Measurements from ENCODE around the gene ADCY7. TPM values are rescaled to one million over a fixed set of nuclear protein-coding genes. Genes with fewer than 3 reads are reported as not detected.

The ADCY7 gene
- total RNA-seq, 2 donors from 2014 or later, result 30.1 to 37.2 TPM

DNA sequence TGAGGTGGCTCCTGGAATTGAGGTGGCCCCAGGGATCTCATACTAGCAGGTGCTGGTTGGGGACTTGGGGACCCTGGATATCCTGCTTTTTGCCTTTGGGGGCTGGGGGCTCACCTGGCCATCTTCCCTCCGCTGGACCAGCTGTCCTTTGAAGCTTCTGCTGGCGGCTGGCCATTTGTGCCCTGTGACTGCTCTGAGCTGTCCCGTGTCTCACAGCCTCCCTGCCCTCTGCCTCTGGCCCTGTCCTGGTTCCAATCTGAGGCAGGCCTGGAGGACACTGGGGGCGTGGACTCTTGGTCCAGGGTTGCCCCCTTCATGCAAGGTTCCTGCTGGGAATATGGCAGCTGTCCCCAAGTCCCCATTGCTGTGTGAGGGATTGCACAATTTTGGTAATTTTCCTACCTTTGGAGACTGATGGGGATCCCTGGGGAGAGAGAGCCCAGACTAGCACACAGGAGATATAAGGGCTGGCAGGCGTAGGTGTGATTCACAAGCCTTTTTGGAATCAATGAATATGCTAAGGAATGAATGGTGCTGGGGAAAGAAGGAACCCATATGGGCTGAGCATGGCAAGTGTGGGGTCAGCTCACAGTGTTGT, 19.2 kb downstream of the ADCY7 start:
- H3K4me3 Mint-ChIP-seq, result no peak overlapping the region
- Histone ChIP-seq H3K27ac (ENCODE audit: low read depth, low read length) (no peak overlapping the region), H3K27me3 (ENCODE audit: control insufficient read depth, insufficient read depth, low read length, poor library complexity, severe bottlenecking) (no peaks in the 10 kb centered on the region), H3K9ac (ENCODE audit: extremely low read depth, low read length, poor library complexity, severe bottlenecking) (no peak overlapping the region), H3K4me1 (ENCODE audit: control insufficient read depth, insufficient read depth, low read length) (no peaks in the 10 kb centered on the region), H3K9me3 (ENCODE audit: control insufficient read depth, low read length) (peaks cover 9% of the 10 kb centered on the region), H3K36me3 (ENCODE audit: control insufficient read depth, insufficient read depth, low read length) (no peaks in the 10 kb centered on the region), H3K4me3 (ENCODE audit: low read length) (no peak overlapping the region)
- 67 to 84% methylated on average over 4 to 5 of the region's 5 CpGs for WGBS, 2 experiments (ENCODE audit: insufficient coverage in 1 of 2, insufficient read length in 1 of 2)
- peaks cover 9% of the 10 kb centered on the region for H3K9me3 Mint-ChIP-seq
- H3K36me3 Mint-ChIP-seq (ENCODE audit: low read depth), result peaks cover 9% of the 10 kb centered on the region
- H3K4me1 Mint-ChIP-seq, result no peaks in the 10 kb centered on the region
- H3K27ac Mint-ChIP-seq, result no peak overlapping the region
- DNase-seq, result no peak
- TF ChIP-seq, protein P1, sequence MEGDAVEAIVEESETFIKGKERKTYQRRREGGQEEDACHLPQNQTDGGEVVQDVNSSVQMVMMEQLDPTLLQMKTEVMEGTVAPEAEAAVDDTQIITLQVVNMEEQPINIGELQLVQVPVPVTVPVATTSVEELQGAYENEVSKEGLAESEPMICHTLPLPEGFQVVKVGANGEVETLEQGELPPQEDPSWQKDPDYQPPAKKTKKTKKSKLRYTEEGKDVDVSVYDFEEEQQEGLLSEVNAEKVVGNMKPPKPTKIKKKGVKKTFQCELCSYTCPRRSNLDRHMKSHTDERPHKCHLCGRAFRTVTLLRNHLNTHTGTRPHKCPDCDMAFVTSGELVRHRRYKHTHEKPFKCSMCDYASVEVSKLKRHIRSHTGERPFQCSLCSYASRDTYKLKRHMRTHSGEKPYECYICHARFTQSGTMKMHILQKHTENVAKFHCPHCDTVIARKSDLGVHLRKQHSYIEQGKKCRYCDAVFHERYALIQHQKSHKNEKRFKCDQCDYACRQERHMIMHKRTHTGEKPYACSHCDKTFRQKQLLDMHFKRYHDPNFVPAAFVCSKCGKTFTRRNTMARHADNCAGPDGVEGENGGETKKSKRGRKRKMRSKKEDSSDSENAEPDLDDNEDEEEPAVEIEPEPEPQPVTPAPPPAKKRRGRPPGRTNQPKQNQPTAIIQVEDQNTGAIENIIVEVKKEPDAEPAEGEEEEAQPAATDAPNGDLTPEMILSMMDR (conservative IDR thresholded peaks at IDR 0.05), result no peak
- no peaks in the 10 kb centered on the region for H3K27me3 Mint-ChIP-seq (ENCODE audit: insufficient read depth)

DNA sequence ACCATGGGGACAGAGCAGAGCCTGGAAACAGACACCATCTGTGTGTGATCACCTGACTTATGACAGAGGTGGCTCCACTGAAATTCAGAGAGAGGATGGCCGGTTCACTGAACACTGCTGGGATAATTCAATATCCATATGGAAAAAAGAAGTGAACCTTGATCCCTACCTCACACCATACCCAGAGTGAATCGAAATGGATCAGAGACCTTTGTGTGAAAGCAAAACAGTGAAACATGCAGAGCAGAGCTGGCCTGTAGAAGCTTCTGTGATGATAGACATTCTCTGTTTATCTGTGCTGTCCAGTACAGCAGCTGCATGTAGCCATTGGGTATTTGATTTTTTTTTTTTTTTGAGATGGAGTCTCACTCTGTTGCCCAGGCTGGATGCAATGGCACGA, 20.3 kb downstream of the ADCY7 start:
- no peaks in the 10 kb centered on the region for H3K36me3 ChIP-seq (ENCODE audit: control insufficient read depth, insufficient read depth, low read length)
- H3K27ac ChIP-seq (ENCODE audit: low read depth, low read length), result no peak overlapping the region
- peaks cover 9% of the 10 kb centered on the region for H3K9me3 ChIP-seq (ENCODE audit: control insufficient read depth, low read length)
- no peak overlapping the region for H3K4me3 Mint-ChIP-seq
- H3K9me3 Mint-ChIP-seq, result peaks cover 9% of the 10 kb centered on the region
- H3K4me3 ChIP-seq (ENCODE audit: low read length), result no peak overlapping the region
- H3K27me3 Mint-ChIP-seq (ENCODE audit: insufficient read depth), result no peaks in the 10 kb centered on the region
- 94 to 100% methylated on average over 1 to 3 of the region's 3 CpGs for WGBS, 2 experiments (ENCODE audit: insufficient coverage in 1 of 2, insufficient read length in 1 of 2)
- H3K9ac ChIP-seq (ENCODE audit: extremely low read depth, low read length, poor library complexity, severe bottlenecking), result no peak overlapping the region
- no peaks in the 10 kb centered on the region for H3K4me1 ChIP-seq (ENCODE audit: control insufficient read depth, insufficient read depth, low read length)
- H3K27me3 ChIP-seq (ENCODE audit: control insufficient read depth, insufficient read depth, low read length, poor library complexity, severe bottlenecking), result no peaks in the 10 kb centered on the region
- H3K4me1 Mint-ChIP-seq, result no peaks in the 10 kb centered on the region
- no peak overlapping the region for H3K27ac Mint-ChIP-seq
- peaks cover 9% of the 10 kb centered on the region for H3K36me3 Mint-ChIP-seq (ENCODE audit: low read depth)
- DNase-seq, result no peak
- TF ChIP-seq, protein P1 (conservative IDR thresholded peaks at IDR 0.05), result no peak

DNA sequence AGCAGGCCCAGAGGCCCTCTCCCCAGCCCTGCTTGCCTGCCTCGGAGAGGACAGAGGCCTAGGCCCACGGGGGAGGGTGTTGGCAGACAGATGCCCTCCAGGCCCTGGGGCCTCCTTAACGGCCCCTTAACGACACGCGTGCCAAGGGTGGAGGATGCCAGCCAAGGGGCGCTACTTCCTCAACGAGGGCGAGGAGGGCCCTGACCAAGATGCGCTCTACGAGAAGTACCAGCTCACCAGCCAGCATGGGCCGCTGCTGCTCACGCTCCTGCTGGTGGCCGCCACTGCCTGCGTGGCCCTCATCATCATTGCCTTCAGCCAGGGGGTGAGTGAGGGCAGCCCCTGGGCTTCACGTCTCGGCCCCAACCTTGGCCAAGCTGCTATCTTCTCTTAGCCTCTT, 21.7 kb downstream of the ADCY7 start:
- 95 to 100% methylated on average over 9 to 17 of the region's 17 CpGs for WGBS, 2 experiments (ENCODE audit: insufficient coverage in 1 of 2, insufficient read length in 1 of 2)
- Mint-ChIP-seq H3K36me3 (ENCODE audit: low read depth) (peaks cover 9% of the 10 kb centered on the region), H3K27ac (no peak overlapping the region), H3K9me3 (peaks cover 9% of the 10 kb centered on the region), H3K4me3 (no peak overlapping the region), H3K27me3 (ENCODE audit: insufficient read depth) (no peaks in the 10 kb centered on the region), H3K4me1 (no peaks in the 10 kb centered on the region)
- DNase-seq, result no peak
- Histone ChIP-seq H3K9ac (ENCODE audit: extremely low read depth, low read length, poor library complexity, severe bottlenecking) (no peak overlapping the region), H3K4me1 (ENCODE audit: control insufficient read depth, insufficient read depth, low read length) (no peaks in the 10 kb centered on the region), H3K9me3 (ENCODE audit: control insufficient read depth, low read length) (peaks cover 9% of the 10 kb centered on the region), H3K36me3 (ENCODE audit: control insufficient read depth, insufficient read depth, low read length) (no peaks in the 10 kb centered on the region), H3K27me3 (ENCODE audit: control insufficient read depth, insufficient read depth, low read length, poor library complexity, severe bottlenecking) (no peaks in the 10 kb centered on the region), H3K27ac (ENCODE audit: low read depth, low read length) (no peak overlapping the region), H3K4me3 (ENCODE audit: low read length) (no peak overlapping the region)
- TF ChIP-seq, protein P1 (conservative IDR thresholded peaks at IDR 0.05), result no peak
